ENCODE results near the gene PIP4K2A. TPM values are rescaled to one million over a fixed set of nuclear protein-coding genes. Genes with fewer than 3 reads are reported as not detected.

Gene PIP4K2A
- total and polyA plus RNA-seq, 5 donors from 2014 or later: 41.3 to 156 (median 55.2) TPM

DNA sequence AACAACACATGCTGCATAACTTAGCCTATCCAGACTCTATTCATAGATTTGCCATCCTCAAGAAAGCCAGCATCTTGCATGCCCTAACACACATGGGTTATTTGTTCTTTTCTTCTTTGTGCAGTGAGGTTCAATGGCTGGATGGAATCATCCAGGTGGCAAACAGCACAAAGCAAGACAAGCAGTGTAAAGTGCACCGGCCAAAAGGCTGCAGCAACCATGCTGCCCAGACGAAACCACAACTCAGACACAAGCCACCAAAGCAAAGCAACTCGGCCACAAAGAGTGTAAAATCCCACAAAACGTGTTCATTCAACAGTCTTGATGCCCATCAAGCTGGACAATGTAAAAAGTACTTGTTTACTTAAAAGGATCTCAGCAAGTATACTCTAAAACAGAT lies 76.9 kb downstream of the PIP4K2A start:
- no peaks in the 10 kb centered on the region for H3K27me3 ChIP-seq (ENCODE audit: control insufficient read depth, insufficient read depth, low read length)
- no peak for ATAC-seq (ENCODE audit: low read depth in 2 of 2)
- H3K4me3 ChIP-seq (ENCODE audit: low read depth, low read length): peak overlapping the region; percentile 9
- peaks cover 41 to 95% (median 70%) of the 10 kb centered on the region in 4 donors for H3K4me1 Mint-ChIP-seq
- no peaks in the 10 kb centered on the region for H3K9me3 ChIP-seq (ENCODE audit: control insufficient read depth in 2 of 2, low read length in 2 of 2)
- H3K9me3 Mint-ChIP-seq: peaks cover 0 to 4% (median 0%) of the 10 kb centered on the region in 7 donors
- H3K4me1 ChIP-seq (ENCODE audit: control insufficient read depth, insufficient read depth, low read length, poor library complexity, severe bottlenecking): peaks cover 54% of the 10 kb centered on the region
- no peaks in the 10 kb centered on the region for H3K27me3 Mint-ChIP-seq
- peaks cover 21% of the 10 kb centered on the region for H3K36me3 Mint-ChIP-seq
- H3K4me3 Mint-ChIP-seq: peak overlapping the region in 2 of 4 donors; percentile 45 to 54
- DNase-seq: no peak
- H3K27ac Mint-ChIP-seq: peak overlapping the region; percentile 50 to 89 (median 82)
- no peak overlapping the region for H3K27ac ChIP-seq (ENCODE audit: insufficient read depth, low read length, poor library complexity, severe bottlenecking)
- H3K36me3 ChIP-seq (ENCODE audit: control insufficient read depth, insufficient read depth, low read length): no peaks in the 10 kb centered on the region

DNA sequence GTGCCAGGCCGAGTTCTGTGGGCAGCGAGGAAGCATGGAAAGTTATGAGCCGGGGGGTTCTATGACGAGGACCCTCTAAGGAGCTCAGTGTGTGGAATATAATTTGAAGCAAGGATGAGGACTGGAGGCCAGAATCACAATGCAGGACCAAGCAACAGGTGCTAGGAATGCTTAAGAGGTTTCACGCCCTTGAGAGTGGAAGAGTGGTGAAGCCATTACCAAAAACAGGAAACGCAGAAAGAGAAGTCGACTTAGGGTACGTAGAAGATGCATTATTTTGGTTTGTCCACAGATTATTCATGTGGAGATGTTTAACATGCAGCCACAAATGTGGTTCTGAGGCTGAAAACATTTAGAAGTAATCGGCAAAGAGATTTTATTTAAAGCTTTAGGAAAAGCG lies 78.7 kb downstream of the PIP4K2A start:
- Histone ChIP-seq H3K27ac (ENCODE audit: insufficient read depth, low read length, poor library complexity, severe bottlenecking) (no peak overlapping the region), H3K9me3 (ENCODE audit: control insufficient read depth in 2 of 2, low read length in 2 of 2) (no peaks in the 10 kb centered on the region), H3K27me3 (ENCODE audit: control insufficient read depth, insufficient read depth, low read length) (no peaks in the 10 kb centered on the region), H3K4me1 (ENCODE audit: control insufficient read depth, insufficient read depth, low read length, poor library complexity, severe bottlenecking) (peaks cover 71% of the 10 kb centered on the region), H3K36me3 (ENCODE audit: control insufficient read depth, insufficient read depth, low read length) (no peaks in the 10 kb centered on the region), H3K4me3 (ENCODE audit: low read depth, low read length) (peak overlapping the region; percentile 7)
- H3K36me3 Mint-ChIP-seq: peaks cover 20% of the 10 kb centered on the region
- H3K4me3 Mint-ChIP-seq: peak overlapping the region in 2 of 4 donors; percentile 9 to 39
- DNase-seq (no peak), ATAC-seq (ENCODE audit: low read depth in 2 of 2) (no peak)
- H3K27ac Mint-ChIP-seq: peak overlapping the region in 2 of 3 donors; percentile 17 to 70
- peaks cover 46 to 96% (median 72%) of the 10 kb centered on the region in 4 donors for H3K4me1 Mint-ChIP-seq
- peaks cover 0 to 4% (median 0%) of the 10 kb centered on the region in 7 donors for H3K9me3 Mint-ChIP-seq
- H3K27me3 Mint-ChIP-seq: no peaks in the 10 kb centered on the region

DNA sequence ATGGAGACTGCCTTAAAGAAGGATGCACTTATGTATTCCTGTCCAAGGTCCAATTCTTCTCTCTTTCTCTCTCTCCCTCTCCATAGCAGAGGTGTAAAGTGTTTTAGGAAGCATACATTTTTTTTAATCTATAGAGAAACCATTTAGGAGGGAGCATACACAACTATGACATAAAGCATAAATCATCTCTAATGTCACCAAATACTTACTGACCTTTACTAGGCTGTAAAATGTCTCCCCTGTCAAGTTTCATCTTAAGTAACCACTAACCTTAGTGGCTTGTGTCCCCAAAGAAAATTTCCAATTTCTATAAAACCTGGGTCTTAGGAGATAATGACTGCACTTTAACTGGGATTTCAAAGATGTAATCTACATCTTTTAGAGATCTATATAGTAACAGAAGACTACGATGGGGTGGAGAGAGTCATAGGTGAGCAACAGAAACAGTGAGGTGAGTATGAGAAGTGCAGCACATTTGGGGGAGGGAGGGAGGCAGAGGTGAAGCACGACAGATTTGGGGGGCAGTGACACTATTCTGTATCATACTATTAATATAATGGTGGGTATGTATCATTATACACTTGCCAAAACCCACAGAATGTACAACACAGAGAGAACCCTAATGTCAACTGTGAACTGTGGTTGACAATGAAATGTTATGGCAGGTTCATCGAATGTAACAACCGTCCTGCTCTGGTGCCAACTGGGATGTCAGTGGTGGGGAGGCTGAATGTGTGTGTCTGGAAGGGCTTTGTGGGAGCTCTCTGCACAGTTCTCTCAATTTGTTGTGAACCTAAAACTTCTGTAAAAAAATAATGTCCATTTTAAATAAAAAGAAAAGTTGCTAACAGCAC lies 79.5 kb downstream of the PIP4K2A start:
- H3K4me3 ChIP-seq (ENCODE audit: low read depth, low read length): peak overlapping the region; percentile 33
- peaks cover 0 to 4% (median 0%) of the 10 kb centered on the region in 7 donors for H3K9me3 Mint-ChIP-seq
- peak overlapping the region; percentile 53 for H3K27ac ChIP-seq (ENCODE audit: insufficient read depth, low read length, poor library complexity, severe bottlenecking)
- peaks cover 76% of the 10 kb centered on the region for H3K4me1 ChIP-seq (ENCODE audit: control insufficient read depth, insufficient read depth, low read length, poor library complexity, severe bottlenecking)
- peaks cover 51 to 97% (median 77%) of the 10 kb centered on the region in 4 donors for H3K4me1 Mint-ChIP-seq
- DNase-seq (no peak), ATAC-seq (ENCODE audit: low read depth in 2 of 2) (no peak)
- H3K27me3 Mint-ChIP-seq: no peaks in the 10 kb centered on the region
- peaks cover 20% of the 10 kb centered on the region for H3K36me3 Mint-ChIP-seq
- H3K36me3 ChIP-seq (ENCODE audit: control insufficient read depth, insufficient read depth, low read length): no peaks in the 10 kb centered on the region
- H3K9me3 ChIP-seq (ENCODE audit: control insufficient read depth in 2 of 2, low read length in 2 of 2): no peaks in the 10 kb centered on the region
- H3K4me3 Mint-ChIP-seq: peak overlapping the region in 2 of 4 donors; percentile 41 to 71
- no peaks in the 10 kb centered on the region for H3K27me3 ChIP-seq (ENCODE audit: control insufficient read depth, insufficient read depth, low read length)
- H3K27ac Mint-ChIP-seq: peak overlapping the region; percentile 70 to 98 (median 88)

DNA sequence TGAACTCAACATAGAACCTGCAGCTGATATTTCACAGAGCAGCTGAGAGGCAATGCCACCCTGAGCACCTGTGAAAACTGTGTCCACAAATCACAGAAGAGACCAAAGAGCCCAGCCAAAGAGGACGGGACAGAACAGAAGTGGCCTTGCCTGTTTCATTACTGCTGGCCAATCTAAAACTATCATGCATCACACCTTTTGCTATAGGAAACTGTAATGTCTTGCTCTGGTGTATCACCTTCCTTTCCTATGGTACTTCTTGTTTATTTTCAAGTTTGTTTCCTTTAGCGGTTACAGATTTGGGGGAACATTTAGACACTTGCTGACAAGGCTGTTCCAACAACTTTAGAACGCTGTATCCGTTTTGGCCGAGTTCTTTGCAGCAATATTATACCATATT lies 80.3 kb downstream of the PIP4K2A start:
- peaks cover 54 to 96% (median 76%) of the 10 kb centered on the region in 4 donors for H3K4me1 Mint-ChIP-seq
- no peak for ATAC-seq (ENCODE audit: low read depth in 2 of 2)
- peak overlapping the region in 1 of 4 donors; percentile 41 for H3K4me3 Mint-ChIP-seq

DNA sequence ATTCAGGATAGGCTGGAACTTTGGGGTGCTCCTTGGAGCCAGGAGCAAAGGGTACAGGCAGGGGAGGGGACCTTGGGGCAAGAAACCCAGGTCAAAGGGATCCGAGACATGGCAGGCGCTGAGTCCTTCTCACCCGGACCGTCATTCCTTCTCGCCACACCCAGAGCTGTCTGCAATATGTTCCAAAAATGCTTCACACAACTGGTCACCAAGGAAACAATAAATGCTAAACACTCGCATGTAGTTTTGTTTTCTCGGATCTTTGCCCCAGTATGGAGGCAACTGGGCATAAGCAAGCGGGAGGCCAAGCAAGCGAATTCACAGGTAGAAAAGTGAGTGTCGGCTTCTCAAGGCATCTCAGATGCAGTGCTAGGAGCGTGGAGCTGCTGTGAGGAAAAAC lies 80.8 kb downstream of the PIP4K2A start:
- peak overlapping the region; percentile 26 to 98 (median 88) for H3K27ac Mint-ChIP-seq
- Histone ChIP-seq H3K4me1 (ENCODE audit: control insufficient read depth, insufficient read depth, low read length, poor library complexity, severe bottlenecking) (peaks cover 81% of the 10 kb centered on the region), H3K4me3 (ENCODE audit: low read depth, low read length) (no peak overlapping the region), H3K9me3 (ENCODE audit: control insufficient read depth in 2 of 2, low read length in 2 of 2) (no peaks in the 10 kb centered on the region), H3K27me3 (ENCODE audit: control insufficient read depth, insufficient read depth, low read length) (no peaks in the 10 kb centered on the region), H3K36me3 (ENCODE audit: control insufficient read depth, insufficient read depth, low read length) (no peaks in the 10 kb centered on the region), H3K27ac (ENCODE audit: insufficient read depth, low read length, poor library complexity, severe bottlenecking) (peak overlapping the region; percentile 94)
- DNase-seq (no peak), ATAC-seq (ENCODE audit: low read depth in 2 of 2) (no peak)
- H3K4me1 Mint-ChIP-seq: peaks cover 54 to 96% (median 76%) of the 10 kb centered on the region in 4 donors
- no peaks in the 10 kb centered on the region for H3K27me3 Mint-ChIP-seq
- peak overlapping the region in 1 of 4 donors; percentile 41 for H3K4me3 Mint-ChIP-seq
- H3K36me3 Mint-ChIP-seq: peaks cover 17% of the 10 kb centered on the region
- H3K9me3 Mint-ChIP-seq: peaks cover 0 to 4% (median 0%) of the 10 kb centered on the region in 7 donors

More for the DNA sequence above, 80.3 kb downstream of the PIP4K2A start:
- DNase-seq: no peak
- H3K27me3 ChIP-seq (ENCODE audit: control insufficient read depth, insufficient read depth, low read length): no peaks in the 10 kb centered on the region
- Mint-ChIP-seq H3K9me3 (peaks cover 0 to 4% (median 0%) of the 10 kb centered on the region in 7 donors), H3K27me3 (no peaks in the 10 kb centered on the region), H3K36me3 (peaks cover 17% of the 10 kb centered on the region), H3K27ac (peak overlapping the region; percentile 26 to 98 (median 88))
- peaks cover 80% of the 10 kb centered on the region for H3K4me1 ChIP-seq (ENCODE audit: control insufficient read depth, insufficient read depth, low read length, poor library complexity, severe bottlenecking)
- peak overlapping the region; percentile 33 for H3K4me3 ChIP-seq (ENCODE audit: low read depth, low read length)
- peak overlapping the region; percentile 94 for H3K27ac ChIP-seq (ENCODE audit: insufficient read depth, low read length, poor library complexity, severe bottlenecking)
- no peaks in the 10 kb centered on the region for H3K36me3 ChIP-seq (ENCODE audit: control insufficient read depth, insufficient read depth, low read length)
- no peaks in the 10 kb centered on the region for H3K9me3 ChIP-seq (ENCODE audit: control insufficient read depth in 2 of 2, low read length in 2 of 2)

DNA sequence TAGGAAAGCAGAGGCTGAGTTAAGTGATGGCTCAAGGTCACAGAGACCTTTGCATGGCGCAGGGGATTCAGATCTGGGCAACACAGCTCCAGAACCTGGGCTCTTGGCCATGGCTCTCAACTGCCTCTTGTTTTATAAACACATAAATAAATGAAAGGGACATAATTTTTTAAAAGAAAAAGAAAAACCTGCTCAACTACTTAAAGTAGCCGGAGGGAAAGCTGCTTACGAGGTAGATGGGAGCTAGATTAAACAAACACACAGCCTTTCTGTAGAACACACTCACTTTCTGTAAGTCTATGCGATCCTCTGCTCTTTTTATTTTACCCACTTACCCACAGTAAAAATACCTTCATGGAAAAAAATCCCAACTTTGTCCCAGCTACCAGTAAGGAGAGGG lies 81.3 kb downstream of the PIP4K2A start:
- peaks cover 0 to 4% (median 0%) of the 10 kb centered on the region in 7 donors for H3K9me3 Mint-ChIP-seq
- no peak overlapping the region for H3K4me3 Mint-ChIP-seq
- peaks cover 51 to 96% (median 79%) of the 10 kb centered on the region in 4 donors for H3K4me1 Mint-ChIP-seq
- no peaks in the 10 kb centered on the region for H3K27me3 Mint-ChIP-seq
- no peak for ATAC-seq (ENCODE audit: low read depth in 2 of 2)
- no peaks in the 10 kb centered on the region for H3K27me3 ChIP-seq (ENCODE audit: control insufficient read depth, insufficient read depth, low read length)
- H3K27ac Mint-ChIP-seq: peak overlapping the region; percentile 82 to 98 (median 88)
- H3K36me3 ChIP-seq (ENCODE audit: control insufficient read depth, insufficient read depth, low read length): no peaks in the 10 kb centered on the region
- H3K36me3 Mint-ChIP-seq: peaks cover 17% of the 10 kb centered on the region
- peaks cover 85% of the 10 kb centered on the region for H3K4me1 ChIP-seq (ENCODE audit: control insufficient read depth, insufficient read depth, low read length, poor library complexity, severe bottlenecking)
- H3K27ac ChIP-seq (ENCODE audit: insufficient read depth, low read length, poor library complexity, severe bottlenecking): peak overlapping the region; percentile 94
- no peak overlapping the region for H3K4me3 ChIP-seq (ENCODE audit: low read depth, low read length)
- no peaks in the 10 kb centered on the region for H3K9me3 ChIP-seq (ENCODE audit: control insufficient read depth in 2 of 2, low read length in 2 of 2)
- no peak for DNase-seq

DNA sequence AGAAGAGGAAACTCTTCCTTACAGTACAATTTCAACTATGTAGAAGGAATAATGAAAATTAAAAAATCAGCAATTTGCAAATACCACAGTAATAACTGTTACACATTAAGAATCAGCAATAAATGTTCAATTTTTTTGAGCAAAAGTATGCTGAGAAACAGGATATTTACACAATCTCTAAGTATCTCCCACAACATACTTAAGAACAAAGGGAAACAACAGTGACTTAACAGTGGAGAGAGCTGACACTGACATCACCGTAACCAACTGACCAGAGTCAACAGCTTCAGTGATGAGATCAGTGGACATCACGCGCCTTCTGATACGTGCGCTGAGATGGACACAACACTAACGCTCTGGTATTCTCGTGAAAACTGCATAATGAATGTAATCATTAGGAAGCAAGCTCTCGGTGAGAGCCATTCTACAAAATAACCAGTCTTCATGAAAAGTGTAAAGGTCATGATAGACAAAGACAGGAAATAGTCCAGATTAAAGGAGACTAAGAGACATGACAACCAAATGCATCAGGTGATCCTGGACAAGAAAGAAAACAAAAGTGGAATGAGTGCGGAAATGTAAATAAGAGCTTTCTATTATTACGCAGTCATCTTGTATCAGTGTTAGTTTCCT lies 82.6 kb downstream of the PIP4K2A start:
- no peaks in the 10 kb centered on the region for H3K27me3 Mint-ChIP-seq
- no peak for ATAC-seq (ENCODE audit: low read depth in 2 of 2)
- H3K36me3 ChIP-seq (ENCODE audit: control insufficient read depth, insufficient read depth, low read length): no peaks in the 10 kb centered on the region
- peak overlapping the region; percentile 79 for H3K4me3 ChIP-seq (ENCODE audit: low read depth, low read length)
- H3K36me3 Mint-ChIP-seq: peaks cover 15% of the 10 kb centered on the region
- DNase-seq: no peak
- peak overlapping the region; percentile 88 to 98 (median 96) for H3K27ac Mint-ChIP-seq
- peaks cover 0 to 1% (median 0%) of the 10 kb centered on the region in 7 donors for H3K9me3 Mint-ChIP-seq
- H3K4me3 Mint-ChIP-seq: peak overlapping the region; percentile 73 to 81 (median 78)
- no peaks in the 10 kb centered on the region for H3K9me3 ChIP-seq (ENCODE audit: control insufficient read depth in 2 of 2, low read length in 2 of 2)
- peaks cover 94% of the 10 kb centered on the region for H3K4me1 ChIP-seq (ENCODE audit: control insufficient read depth, insufficient read depth, low read length, poor library complexity, severe bottlenecking)
- no peaks in the 10 kb centered on the region for H3K27me3 ChIP-seq (ENCODE audit: control insufficient read depth, insufficient read depth, low read length)
- H3K4me1 Mint-ChIP-seq: peaks cover 47 to 96% (median 82%) of the 10 kb centered on the region in 4 donors
- H3K27ac ChIP-seq (ENCODE audit: insufficient read depth, low read length, poor library complexity, severe bottlenecking): peak overlapping the region; percentile 94

Data from CD4-positive, CD25-positive, alpha-beta regulatory T cell (primary cell).